GM12878 (cell line): ENCODE data around the gene BCAT1. TPM values are rescaled to one million over a fixed set of nuclear protein-coding genes. Genes with fewer than 3 reads are reported as not detected.

Experiments used
- ATAC-seq: fragments of 200-7000 bp; cut with Tn5 transposase; 3 replicates; pipeline ENCODE4 v1.9.1; 2020; ENCODE audit warnings: mild to moderate bottlenecking, moderate library complexity
- BruUV-seq: library from RNA; stranded (reverse); fragments of 400-500 nt; replicated peaks from 2 replicates; lab custom pipeline; 2021; lab: Mats Ljungman, UMichigan
- CTCF ChIA-PET: fragments of 300-600 bp; sonication (Branson Sonifier 250); formaldehyde crosslinking; extraction: SDS; loops from one replicate; lab custom pipeline; 2021; ENCODE audit warnings: inconsistent platforms; lab: Yijun Ruan, JAX
- POLR2A ChIA-PET: fragments of 350-600 bp; formaldehyde crosslinking; extraction: SDS; loops from one replicate; lab custom pipeline; 2021; ENCODE audit warnings: inconsistent platforms; lab: Charles Lee
- RAD21 ChIA-PET: fragments of 300-600 bp; sonication (Branson Sonifier 250); formaldehyde crosslinking; loops from one replicate; lab custom pipeline; 2023; ENCODE audit warnings: antibody characterized with exemption; ENCODE audit not compliant: unreplicated experiment; lab: Charles Lee
- SMC1A ChIA-PET: fragments of 300-600 bp; sonication (Branson Sonifier 250); formaldehyde crosslinking; loops from one replicate; lab custom pipeline; 2023; ENCODE audit not compliant: unreplicated experiment, uncharacterized antibody; lab: Charles Lee
- DNase-seq: peaks from one replicate; pipeline ENCODE4 v3.0.0-alpha.2; 2011; ENCODE audit warnings: low read depth, low spot score
- FAIRE-seq: peaks from 3 replicates; lab custom pipeline; 2011; peaks lifted over from hg19 to GRCh38; lab: Jason Lieb, UNC
- H2AFZ ChIP-seq: 2 replicates; pipeline ENCODE4 v1.6.0; 2011; ENCODE audit warnings: low read depth, low read length, control low read depth; ENCODE audit not compliant: control insufficient read depth
- H3K27ac ChIP-seq: 2 replicates; pipeline ENCODE4 v1.5.1; 2011; ENCODE audit warnings: control low read depth; ENCODE audit not compliant: control insufficient read depth, insufficient read depth
- H3K27me3 ChIP-seq, 2 experiments: replicated peaks in 1 of 2; 2 replicates each; pipeline versions ENCODE4 v1.6.0 to v1.6.1; 2011; ENCODE audit warnings: low read length in 1 of 2; ENCODE audit not compliant: control insufficient read depth in 2 of 2, insufficient read depth in 2 of 2
- H3K36me3 ChIP-seq, 2 experiments: 2 replicates each; pipeline ENCODE4 v1.5.1; 2011; ENCODE audit warnings: low read length in 1 of 2; ENCODE audit not compliant: control insufficient read depth in 2 of 2, insufficient read depth in 2 of 2
- H3K4me1 ChIP-seq: 2 replicates; pipeline ENCODE4 v1.6.1; 2011; ENCODE audit warnings: mild to moderate bottlenecking, low read length, moderate library complexity, mixed read lengths; ENCODE audit not compliant: control insufficient read depth, insufficient read depth
- H3K4me2 ChIP-seq: 2 replicates; pipeline ENCODE4 v1.6.0; 2011; ENCODE audit warnings: control low read depth; ENCODE audit not compliant: control insufficient read depth, insufficient read depth
- H3K4me3 ChIP-seq: fragments of 200-600 bp; sonication (generic); 2 replicates; pipeline ENCODE4 v1.5.1; 2016
- H3K79me2 ChIP-seq: 2 replicates; pipeline ENCODE4 v1.6.0; 2011; ENCODE audit warnings: low read length; ENCODE audit not compliant: control insufficient read depth, insufficient read depth
- H3K9ac ChIP-seq: 2 replicates; pipeline ENCODE4 v1.8.0; 2011; ENCODE audit warnings: low read length, control low read depth, mixed read lengths; ENCODE audit not compliant: control insufficient read depth, insufficient read depth
- H3K9me3 ChIP-seq: replicated peaks from 3 replicates; pipeline ENCODE4 v1.5.1; 2011; ENCODE audit warnings: mild to moderate bottlenecking, low read length; ENCODE audit not compliant: control insufficient read depth, insufficient read depth
- H4K20me1 ChIP-seq: 2 replicates; pipeline ENCODE4 v1.6.0; 2011; ENCODE audit not compliant: control insufficient read depth, insufficient read depth
- ATF7 ChIP-seq: fragments of 450-650 bp; IDR thresholded peaks from 2 replicates; pipeline ENCODE4 v1.6.1; 2016; ENCODE audit warnings: low read depth, mild to moderate bottlenecking
- BHLHE40 ChIP-seq, 2 experiments: fragments of 450-650 bp in 1 of 2; IDR thresholded peaks; 2 replicates each; pipeline ENCODE4 v1.6.1; 2011 to 2017; ENCODE audit warnings: low read depth in 2 of 2, borderline replicate concordance in 1 of 2, improper control_type of control experiment in 1 of 2, low read length in 1 of 2, mild to moderate bottlenecking in 1 of 2
- CEBPB ChIP-seq, 2 experiments: fragments of 150-350 bp in 1 of 2; IDR thresholded peaks; 2 replicates each; pipeline ENCODE4 v1.6.1; 2012 to 2014; ENCODE audit warnings: low read depth in 2 of 2, low read length in 2 of 2, borderline replicate concordance in 1 of 2, inconsistent platforms in 1 of 2
- DPF2 ChIP-seq: fragments of 450-650 bp; IDR thresholded peaks from 2 replicates; pipeline ENCODE4 v1.6.1; 2017; ENCODE audit warnings: mild to moderate bottlenecking
- EGR1 ChIP-seq, 2 experiments: IDR thresholded peaks; 1 replicate in 1 of 2; 2 replicates in 1 of 2; pipeline ENCODE4 v1.6.1; 2011 to 2012; ENCODE audit warnings: low read depth in 2 of 2, low read length in 2 of 2, borderline replicate concordance in 1 of 2, mild to moderate bottlenecking in 1 of 2, moderate library complexity in 1 of 2
- HDAC6 ChIP-seq: fragments of 200-600 bp; sonication (generic); IDR thresholded peaks from one replicate; pipeline ENCODE4 v1.8.0; 2017; ENCODE audit warnings: antibody characterized with exemption; ENCODE audit not compliant: unreplicated experiment
- IKZF1 ChIP-seq: fragments of 450-650 bp; conservative IDR thresholded peaks from 2 replicates; pipeline ENCODE4 v1.6.1; 2017; ENCODE audit warnings: antibody characterized with exemption, mild to moderate bottlenecking
- IKZF2 ChIP-seq, 2 experiments: fragments of 450-650 bp; IDR thresholded peaks; 2 replicates each; pipeline ENCODE4 v1.6.1; 2017; ENCODE audit warnings: mild to moderate bottlenecking in 2 of 2, moderate library complexity in 2 of 2
- JUNB ChIP-seq: IDR thresholded peaks from 2 replicates; pipeline ENCODE4 v1.6.1; 2016; ENCODE audit warnings: antibody characterized with exemption, mild to moderate bottlenecking
- MTA2 ChIP-seq: fragments of 450-650 bp; IDR thresholded peaks from 2 replicates; pipeline ENCODE4 v1.6.1; 2016; ENCODE audit warnings: low read depth, mild to moderate bottlenecking, moderate library complexity
- NKRF ChIP-seq: fragments of 450-650 bp; conservative IDR thresholded peaks from 2 replicates; pipeline ENCODE4 v1.6.1; 2017; ENCODE audit warnings: mild to moderate bottlenecking, moderate library complexity
- NR2C1 ChIP-seq: fragments of 450-650 bp; IDR thresholded peaks from 2 replicates; pipeline ENCODE4 v1.6.1; 2017; ENCODE audit warnings: antibody characterized with exemption, mild to moderate bottlenecking, moderate library complexity
- PAX5 ChIP-seq: IDR thresholded peaks from 2 replicates; pipeline ENCODE4 v1.6.1; 2011; ENCODE audit warnings: low read depth, low read length, borderline replicate concordance
- RUNX3 ChIP-seq: IDR thresholded peaks from 2 replicates; pipeline ENCODE4 v1.6.1; 2012; ENCODE audit warnings: low read length, inconsistent platforms
- SP1 ChIP-seq: IDR thresholded peaks from one replicate; pipeline ENCODE4 v1.6.1; 2011; ENCODE audit warnings: low read depth, low read length
- SUZ12 ChIP-seq: fragments of 200-600 bp; sonication (generic); IDR thresholded peaks from one replicate; pipeline ENCODE4 v1.6.1; 2018; ENCODE audit warnings: antibody characterized with exemption, mild to moderate bottlenecking; ENCODE audit not compliant: unreplicated experiment
- USF1 ChIP-seq: IDR thresholded peaks from 2 replicates; pipeline ENCODE4 v1.6.1; 2011; ENCODE audit warnings: borderline replicate concordance, low read depth, mild to moderate bottlenecking, moderate library complexity, mixed read lengths, low read length; ENCODE audit not compliant: insufficient read depth; ENCODE audit errors: extremely low read length
- WRNIP1 ChIP-seq: IDR thresholded peaks from 2 replicates; pipeline ENCODE4 v1.6.1; 2011; ENCODE audit warnings: low read depth, low read length, improper control_type of control experiment, borderline replicate concordance
- WGBS: methylation state at CpG from one replicate; pipeline ENCODE4 v1.1.6; 2016; ENCODE audit warnings: low lambda C conversion rate; ENCODE audit not compliant: insufficient replicate concordance, insufficient coverage; ENCODE audit errors: missing lambda C conversion rate; 5-methylcytosine and 5-hydroxymethylcytosine counted together
- in situ Hi-C: fragments of 300-500 bp; cut with MboI; formaldehyde crosslinking; loops from 9 replicates; pipeline ENCODE4 v1.14.3; 2018; ENCODE audit warnings: mixed read lengths
- intact Hi-C: fragments of 100-400 bp; cut with micrococcal nuclease; formaldehyde crosslinking; loops from one replicate; pipeline ENCODE4 v1.14.2; 2022; ENCODE audit not compliant: unreplicated experiment
- polyA plus RNA-seq, 11 experiments: library from polyadenylated mRNA; depleted of rRNA in 4 of 11; unstranded in 6 of 11; stranded (reverse) in 5 of 11; fragments of >200 nt; fragmentation: Nextera tagmentation in 4 of 11; fragmentation: Illumina TruSeq in 1 of 11; extraction: Ambion mirVana in 4 of 11; extraction: Trizol in 1 of 11; gene quantifications; 1 replicate in 1 of 11; 2 replicates in 10 of 11; pipeline versions ENCODE4 v1.2.1 to v1.2.3, GENCODE V29; 2011 to 2016; ENCODE audit warnings: inconsistent platforms in 2 of 11, missing spikeins in 2 of 11, low read depth in 1 of 11
- total RNA-seq, 4 experiments: library from RNA; depleted of rRNA in 3 of 4; stranded (reverse); fragments of >200 nt in 3 of 4; fragmentation: Illumina TruSeq in 1 of 4; extraction: Trizol in 1 of 4; gene quantifications; 2 replicates each; pipeline versions ENCODE4 v1.2.1 to v1.2.3, GENCODE V29; 2013 to 2021
- TF ChIP-seq, protein P1 (sequence below): IDR thresholded peaks from 2 replicates; pipeline ENCODE4 v1.6.1; 2011; ENCODE audit warnings: mild to moderate bottlenecking, low read depth, low read length, moderate library complexity; ENCODE audit not compliant: insufficient replicate concordance

The BCAT1 gene
- total and polyA plus RNA-seq, 10 of the 15 experiments (the other 5 are each of a cell fraction or from before 2014, with no cell fraction given) = 26.2 to 187 (median 81.9) TPM

- ATAC-seq (peak; percentile 78), DNase-seq (no peak), FAIRE-seq (no peak)
- Histone ChIP-seq H4K20me1 (no peaks in the 10 kb centered on the region), H3K9ac (no peak overlapping the region), H3K4me2 (no peak overlapping the region), H3K4me1 (no peaks in the 10 kb centered on the region), H3K27me3 (no peaks in the 10 kb centered on the region), H3K9me3 (no peaks in the 10 kb centered on the region), H3K36me3 (no peaks in the 10 kb centered on the region; a peak in 1 of 4 replicates), H3K27ac (no peak overlapping the region), H3K4me3 (no peak overlapping the region), H3K79me2 (peaks cover 22% of the 10 kb centered on the region), H2AFZ (no peak overlapping the region)
- RAD21 ChIA-PET = no interaction called here
- POLR2A ChIA-PET = no interaction called here
- 67% methylated on average over 6 of the region's 6 CpGs for WGBS
- SMC1A ChIA-PET = interaction anchor here (0.9 to 3.4 kb wide), 7 partner anchors 9 to 82 kb away, joined by 3 to 22 read pairs (median 3); no protein-coding TSS in a partner anchor
- in situ Hi-C loops = no loop called here
- no TSS peak for BruUV-seq
- intact Hi-C loops = no loop called here
- CTCF ChIA-PET = no interaction called here
- TF ChIP-seq IKZF2 (IDR thresholded peaks at IDR 0.05) = peak in 1 of 2 experiments; percentile 25; a peak in 1 of 4 replicates
- TF ChIP-seq WRNIP1 = no peak
- peak; percentile 74 for TF ChIP-seq JUNB
- no peak for TF ChIP-seq USF1
- no peak for TF ChIP-seq NKRF
- no peak for TF ChIP-seq CEBPB (IDR thresholded peaks at IDR 0.05; ENCODE audit: borderline replicate concordance in 1 of 2, low read depth in 2 of 2, low read length in 2 of 2)
- TF ChIP-seq HDAC6 = no peak
- TF ChIP-seq RUNX3 = peak; percentile 30; the same call in 1 of the 2 replicates
- TF ChIP-seq BHLHE40 (IDR thresholded peaks at IDR 0.05; ENCODE audit: borderline replicate concordance in 1 of 2, low read depth in 2 of 2, low read length in 1 of 2) = peak in 1 of 2 experiments; percentile 19; a peak in 1 of 4 replicates
- no peak for TF ChIP-seq SUZ12
- TF ChIP-seq ATF7 = peak; percentile 39; the same call in 1 of the 2 replicates
- no peak for TF ChIP-seq PAX5
- TF ChIP-seq DPF2 = 0 out of 2 replicates have a peak, but pooled peaks have one; percentile 29
- TF ChIP-seq IKZF1 = 0 out of 2 replicates have a peak, but pooled peaks have one; percentile 15
- peak; percentile 23; the same call in 1 of the 2 replicates for TF ChIP-seq MTA2
- TF ChIP-seq NR2C1 = no peak
- TF ChIP-seq SP1 = no peak
- TF ChIP-seq, protein P1, sequence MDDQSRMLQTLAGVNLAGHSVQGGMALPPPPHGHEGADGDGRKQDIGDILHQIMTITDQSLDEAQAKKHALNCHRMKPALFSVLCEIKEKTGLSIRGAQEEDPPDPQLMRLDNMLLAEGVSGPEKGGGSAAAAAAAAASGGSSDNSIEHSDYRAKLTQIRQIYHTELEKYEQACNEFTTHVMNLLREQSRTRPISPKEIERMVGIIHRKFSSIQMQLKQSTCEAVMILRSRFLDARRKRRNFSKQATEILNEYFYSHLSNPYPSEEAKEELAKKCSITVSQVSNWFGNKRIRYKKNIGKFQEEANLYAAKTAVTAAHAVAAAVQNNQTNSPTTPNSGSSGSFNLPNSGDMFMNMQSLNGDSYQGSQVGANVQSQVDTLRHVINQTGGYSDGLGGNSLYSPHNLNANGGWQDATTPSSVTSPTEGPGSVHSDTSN = no peak
- no peak for TF ChIP-seq EGR1 (IDR thresholded peaks at IDR 0.05; ENCODE audit: borderline replicate concordance in 1 of 2, low read depth in 2 of 2, low read length in 2 of 2)
Observed at GRCh38 chr12:24922090-24922489, 26.8 kb downstream of the BCAT1 start.
